8988T (cell line): ENCODE data around the gene PCDHA3.
"Not testable (repeated sequence)": the region's sequence is repeated elsewhere in the genome, so short reads cannot be mapped to it uniquely, and the experiment has no call there.

Experiments used
- DNase-seq: peaks from one replicate; pipeline ENCODE4 v3.0.0; 2011

Gene PCDHA3

DNA sequence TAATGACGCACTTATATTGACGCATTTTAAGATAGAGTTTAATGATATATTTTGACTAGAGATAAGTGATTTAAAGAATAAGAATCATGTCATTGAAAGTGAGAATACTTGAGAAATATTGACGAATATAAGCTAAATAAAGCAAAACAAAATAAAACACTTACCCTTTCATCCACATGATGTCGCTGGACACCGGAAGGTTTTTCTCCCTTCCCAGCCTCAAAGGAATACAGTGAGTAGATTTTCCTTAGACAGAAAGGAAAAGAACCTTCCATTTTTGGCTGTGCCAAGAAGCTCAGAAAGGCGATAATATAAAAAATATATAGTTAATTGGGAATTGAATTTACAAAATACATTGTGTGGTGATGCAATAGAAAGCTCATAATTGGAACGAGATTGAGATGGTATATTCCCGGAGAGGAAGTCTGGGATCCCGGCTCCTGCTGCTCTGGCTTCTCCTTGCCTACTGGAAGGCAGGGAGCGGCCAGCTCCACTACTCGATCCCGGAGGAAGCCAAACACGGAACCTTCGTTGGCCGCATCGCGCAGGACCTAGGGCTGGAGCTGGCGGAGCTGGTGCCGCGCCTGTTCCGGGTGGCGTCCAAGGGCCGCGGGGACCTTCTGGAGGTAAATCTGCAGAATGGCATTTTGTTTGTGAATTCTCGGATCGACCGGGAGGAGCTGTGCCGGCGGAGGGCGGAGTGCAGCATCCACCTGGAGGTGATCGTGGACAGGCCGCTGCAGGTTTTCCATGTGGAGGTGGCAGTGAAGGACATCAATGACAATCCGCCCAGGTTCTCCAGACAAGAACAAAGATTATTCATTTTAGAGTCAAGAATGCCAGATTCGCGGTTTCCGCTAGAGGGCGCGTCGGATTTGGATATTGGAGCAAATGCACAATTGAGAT lies 20.8 kb downstream of the PCDHA3 start, which contains the start of gene PCDHA5:
Gene PCDHA5, plus strand, starts transcription at position 239 of the 906 bp plus-strand sequence.
- DNase-seq = peak; percentile 46

DNA sequence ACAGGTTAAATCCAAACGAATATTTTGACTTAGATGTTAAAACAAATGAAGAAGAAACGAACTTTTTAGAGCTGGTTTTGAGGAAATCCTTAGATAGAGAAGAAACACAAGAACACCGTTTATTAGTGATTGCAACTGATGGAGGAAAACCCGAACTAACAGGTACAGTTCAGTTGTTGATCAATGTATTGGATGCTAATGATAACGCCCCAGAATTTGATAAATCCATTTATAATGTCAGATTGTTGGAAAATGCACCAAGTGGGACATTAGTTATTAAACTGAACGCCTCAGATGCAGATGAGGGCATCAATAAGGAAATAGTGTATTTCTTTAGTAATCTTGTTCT lies 21.4 kb downstream of the PCDHA3 start:
- no peak for DNase-seq

DNA sequence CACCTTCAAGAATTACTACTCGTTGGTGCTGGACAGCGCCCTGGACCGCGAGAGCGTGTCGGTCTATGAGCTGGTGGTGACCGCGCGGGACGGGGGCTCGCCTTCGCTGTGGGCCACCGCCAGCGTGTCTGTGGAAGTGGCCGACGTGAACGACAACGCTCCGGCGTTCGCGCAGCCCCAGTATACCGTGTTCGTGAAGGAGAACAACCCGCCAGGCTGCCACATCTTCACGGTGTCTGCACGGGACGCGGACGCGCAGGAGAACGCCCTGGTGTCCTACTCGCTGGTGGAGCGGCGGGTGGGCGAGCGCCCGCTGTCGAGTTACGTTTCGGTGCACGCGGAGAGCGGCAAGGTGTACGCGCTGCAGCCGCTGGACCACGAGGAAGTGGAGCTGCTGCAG lies 22.1 kb downstream of the PCDHA3 start:
- not testable (repeated sequence) for DNase-seq

DNA sequence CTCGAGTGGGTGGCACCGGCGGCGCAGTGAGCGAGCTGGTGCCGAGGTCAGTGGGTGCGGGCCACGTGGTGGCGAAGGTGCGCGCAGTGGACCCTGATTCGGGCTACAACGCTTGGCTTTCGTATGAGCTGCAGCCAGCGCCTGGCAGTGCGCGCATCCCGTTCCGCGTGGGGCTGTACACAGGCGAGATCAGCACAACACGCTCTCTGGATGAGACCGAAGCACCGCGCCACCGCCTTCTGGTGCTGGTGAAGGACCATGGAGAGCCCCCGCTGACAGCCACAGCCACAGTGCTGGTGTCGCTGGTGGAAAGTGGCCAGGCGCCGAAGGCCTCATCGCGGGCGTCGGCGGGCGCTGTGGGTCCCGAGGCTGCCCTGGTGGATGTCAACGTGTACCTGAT lies 22.6 kb downstream of the PCDHA3 start:
- DNase-seq = no peak

DNA sequence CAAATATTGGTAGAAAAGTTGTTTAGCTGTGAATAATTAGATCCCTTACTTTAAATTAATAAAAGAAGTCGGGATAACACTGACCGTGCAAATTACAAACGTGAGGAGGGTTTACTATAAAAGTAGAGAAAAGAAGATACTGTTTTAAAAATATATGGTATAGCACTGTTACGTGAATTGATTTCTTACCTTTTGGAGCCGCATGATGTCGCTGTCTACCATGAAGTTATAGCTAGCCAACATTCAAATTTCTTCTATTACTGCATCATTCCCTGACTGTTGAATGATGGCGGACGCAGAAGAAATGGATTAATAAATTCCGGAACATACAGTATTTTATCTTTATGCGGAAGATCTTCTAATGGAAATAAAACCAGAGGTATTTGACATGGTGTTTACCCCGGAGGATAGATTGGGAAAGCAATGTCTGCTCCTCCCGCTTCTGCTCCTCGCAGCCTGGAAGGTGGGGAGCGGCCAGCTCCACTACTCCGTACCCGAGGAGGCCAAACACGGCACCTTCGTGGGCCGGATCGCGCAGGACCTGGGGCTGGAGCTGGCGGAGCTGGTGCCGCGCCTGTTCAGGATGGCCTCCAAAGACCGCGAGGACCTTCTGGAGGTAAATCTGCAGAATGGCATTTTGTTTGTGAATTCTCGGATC lies 27.0 kb downstream of the PCDHA3 start, which contains the start of gene PCDHA6:
Gene PCDHA6, plus strand, starts transcription at position 257 of the 658 bp plus-strand sequence. Its CDS starts 132 bp downstream, at position 389.
- DNase-seq = no peak

DNA sequence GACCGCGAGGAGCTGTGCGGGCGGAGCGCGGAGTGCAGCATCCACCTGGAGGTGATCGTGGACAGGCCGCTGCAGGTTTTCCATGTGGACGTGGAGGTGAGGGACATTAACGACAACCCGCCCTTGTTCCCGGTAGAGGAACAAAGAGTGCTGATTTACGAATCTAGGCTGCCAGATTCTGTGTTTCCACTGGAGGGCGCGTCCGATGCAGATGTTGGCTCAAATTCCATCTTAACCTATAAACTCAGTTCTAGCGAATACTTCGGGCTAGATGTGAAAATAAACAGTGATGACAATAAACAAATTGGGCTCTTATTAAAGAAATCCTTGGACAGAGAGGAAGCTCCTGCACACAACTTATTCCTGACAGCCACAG lies 27.5 kb downstream of the PCDHA3 start:
- DNase-seq = no peak

DNA sequence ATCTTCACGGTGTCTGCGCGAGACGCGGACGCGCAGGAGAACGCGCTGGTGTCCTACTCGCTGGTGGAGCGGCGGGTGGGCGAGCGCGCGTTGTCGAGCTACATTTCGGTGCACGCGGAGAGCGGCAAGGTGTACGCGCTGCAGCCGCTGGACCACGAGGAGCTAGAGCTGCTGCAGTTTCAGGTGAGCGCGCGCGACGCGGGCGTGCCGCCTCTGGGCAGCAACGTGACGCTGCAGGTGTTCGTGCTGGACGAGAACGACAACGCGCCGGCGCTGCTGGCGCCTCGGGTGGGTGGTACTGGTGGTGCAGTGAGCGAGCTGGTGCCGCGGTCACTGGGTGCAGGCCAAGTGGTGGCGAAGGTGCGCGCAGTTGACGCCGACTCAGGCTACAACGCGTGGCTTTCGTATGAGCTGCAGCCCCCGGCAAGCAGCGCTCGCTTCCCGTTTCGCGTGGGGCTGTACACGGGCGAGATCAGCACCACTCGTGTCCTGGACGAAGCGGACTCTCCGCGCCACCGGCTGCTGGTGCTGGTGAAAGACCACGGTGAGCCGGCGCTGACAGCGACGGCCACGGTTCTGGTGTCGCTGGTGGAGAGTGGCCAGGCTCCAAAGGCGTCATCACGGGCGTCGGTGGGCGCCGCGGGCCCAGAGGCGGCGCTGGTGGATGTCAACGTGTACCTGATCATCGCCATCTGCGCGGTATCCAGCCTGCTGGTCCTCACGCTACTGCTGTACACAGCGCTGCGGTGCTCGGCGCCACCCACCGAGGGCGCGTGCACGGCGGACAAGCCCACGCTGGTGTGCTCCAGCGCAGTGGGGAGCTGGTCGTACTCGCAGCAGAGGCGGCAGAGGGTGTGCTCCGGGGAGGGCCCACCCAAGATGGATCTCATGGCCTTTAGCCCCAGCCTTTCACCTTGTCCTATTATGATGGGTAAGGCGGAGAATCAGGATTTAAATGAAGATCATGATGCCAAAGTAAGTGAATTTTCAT lies 28.9 kb downstream of the PCDHA3 start:
- DNase-seq = not testable (repeated sequence)

DNA sequence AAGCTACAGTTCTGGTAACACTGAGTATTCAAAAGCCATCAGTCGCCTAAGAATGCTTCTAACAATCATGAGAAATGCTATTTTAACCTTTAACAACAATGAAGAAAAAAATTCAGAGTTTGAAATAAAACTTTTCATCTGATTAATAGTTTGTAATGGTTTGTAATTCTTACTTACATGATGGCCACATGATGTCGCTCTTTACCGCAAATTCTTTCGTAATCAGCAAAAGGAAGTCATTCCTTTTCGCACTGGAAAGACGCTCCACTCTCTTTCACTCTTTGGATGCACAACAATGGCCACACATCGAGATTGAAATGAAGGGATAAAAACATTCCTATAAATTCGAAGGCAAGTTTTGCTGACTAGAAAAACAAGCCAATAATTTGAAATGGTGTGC lies 33.1 kb downstream of the PCDHA3 start, which contains the start of gene PCDHA7:
Gene PCDHA7, plus strand, starts transcription at position 277 of the 400 bp plus-strand sequence. Its CDS starts 115 bp downstream, at position 392.
- DNase-seq = no peak

DNA sequence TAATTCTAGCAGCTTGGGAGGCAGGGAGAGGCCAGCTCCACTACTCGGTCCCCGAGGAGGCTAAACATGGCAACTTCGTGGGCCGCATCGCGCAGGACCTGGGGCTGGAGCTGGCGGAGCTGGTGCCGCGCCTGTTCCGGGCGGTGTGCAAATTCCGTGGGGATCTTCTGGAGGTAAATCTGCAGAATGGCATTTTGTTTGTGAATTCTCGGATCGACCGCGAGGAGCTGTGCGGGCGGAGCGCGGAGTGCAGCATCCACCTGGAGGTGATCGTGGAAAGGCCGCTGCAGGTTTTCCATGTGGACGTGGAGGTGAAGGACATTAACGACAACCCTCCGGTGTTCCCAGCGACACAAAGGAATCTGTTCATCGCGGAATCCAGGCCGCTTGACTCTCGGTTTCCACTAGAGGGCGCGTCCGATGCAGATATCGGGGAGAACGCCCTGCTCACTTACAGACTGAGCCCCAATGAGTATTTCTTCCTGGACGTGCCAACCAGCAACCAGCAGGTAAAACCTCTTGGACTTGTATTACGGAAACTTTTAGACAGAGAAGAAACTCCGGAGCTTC lies 33.7 kb downstream of the PCDHA3 start:
- not testable (repeated sequence) for DNase-seq

DNA sequence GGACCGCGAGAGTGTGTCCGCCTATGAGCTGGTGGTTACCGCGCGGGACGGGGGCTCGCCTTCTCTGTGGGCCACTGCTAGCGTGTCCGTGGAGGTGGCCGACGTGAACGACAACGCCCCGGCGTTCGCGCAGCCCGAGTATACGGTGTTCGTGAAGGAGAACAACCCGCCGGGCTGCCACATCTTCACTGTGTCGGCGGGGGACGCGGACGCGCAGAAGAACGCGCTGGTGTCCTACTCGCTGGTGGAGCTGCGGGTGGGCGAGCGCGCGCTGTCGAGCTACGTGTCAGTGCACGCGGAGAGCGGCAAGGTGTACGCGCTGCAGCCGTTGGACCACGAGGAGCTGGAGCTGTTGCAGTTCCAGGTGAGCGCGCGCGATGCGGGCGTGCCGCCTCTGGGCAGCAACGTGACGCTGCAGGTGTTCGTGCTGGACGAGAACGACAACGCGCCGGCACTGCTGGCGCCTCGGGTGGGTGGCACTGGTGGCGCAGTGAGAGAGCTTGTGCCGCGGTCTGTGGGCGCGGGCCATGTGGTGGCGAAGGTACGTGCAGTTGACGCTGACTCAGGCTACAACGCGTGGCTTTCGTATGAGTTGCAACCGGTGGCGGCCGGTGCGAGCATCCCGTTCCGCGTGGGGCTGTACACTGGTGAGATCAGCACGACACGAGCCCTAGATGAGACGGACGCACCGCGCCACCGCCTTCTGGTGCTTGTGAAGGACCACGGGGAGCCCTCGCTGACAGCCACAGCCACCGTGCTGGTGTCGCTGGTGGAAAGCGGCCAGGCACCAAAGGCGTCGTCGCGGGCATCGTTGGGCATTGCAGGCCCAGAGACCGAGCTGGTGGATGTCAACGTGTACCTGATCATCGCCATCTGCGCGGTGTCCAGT lies 35.0 kb downstream of the PCDHA3 start:
- no peak for DNase-seq

DNA sequence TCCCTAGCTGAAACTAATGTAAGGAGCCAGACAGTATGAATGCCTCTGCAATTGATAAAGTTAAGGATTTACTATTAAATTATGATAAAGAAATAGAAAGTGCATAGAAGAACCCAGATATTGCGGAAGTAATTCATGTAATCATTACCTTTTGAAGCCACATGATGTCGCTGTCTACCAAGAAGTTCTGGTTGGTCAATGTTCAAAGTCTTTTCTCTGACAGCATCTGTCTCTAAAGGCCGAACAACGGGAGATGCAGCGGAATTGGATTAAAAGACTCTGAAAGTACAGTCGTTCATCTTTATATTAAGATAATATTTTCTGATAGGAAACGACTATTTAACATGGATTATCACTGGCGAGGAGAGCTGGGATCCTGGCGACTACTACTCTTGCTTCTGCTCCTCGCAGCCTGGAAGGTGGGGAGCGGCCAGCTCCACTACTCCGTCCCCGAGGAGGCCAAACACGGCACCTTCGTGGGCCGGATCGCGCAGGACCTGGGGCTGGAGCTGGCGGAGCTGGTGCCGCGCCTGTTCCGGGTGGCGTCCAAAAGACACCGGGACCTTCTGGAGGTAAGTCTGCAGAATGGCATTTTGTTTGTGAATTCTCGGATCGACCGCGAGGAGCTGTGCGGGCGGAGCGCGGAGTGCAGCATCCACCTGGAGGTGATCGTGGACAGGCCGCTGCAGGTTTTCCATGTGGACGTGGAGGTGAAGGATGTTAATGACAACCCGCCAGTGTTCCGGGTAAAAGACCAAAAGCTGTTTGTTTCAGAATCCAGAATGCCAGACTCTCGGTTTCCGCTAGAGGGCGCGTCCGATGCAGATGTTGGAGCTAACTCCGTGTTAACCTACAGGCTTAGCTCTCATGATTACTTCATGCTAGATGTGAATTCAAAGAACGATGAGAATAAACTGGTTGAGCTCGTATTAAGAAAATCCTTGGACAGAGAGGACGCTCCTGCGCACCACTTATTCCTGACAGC lies 40.4 kb downstream of the PCDHA3 start, which contains the start of gene PCDHA8:
Gene PCDHA8, plus strand, starts transcription at position 210 of the 985 bp plus-strand sequence. Its CDS starts 135 bp downstream, at position 345.
- DNase-seq = peak; percentile 62

DNA sequence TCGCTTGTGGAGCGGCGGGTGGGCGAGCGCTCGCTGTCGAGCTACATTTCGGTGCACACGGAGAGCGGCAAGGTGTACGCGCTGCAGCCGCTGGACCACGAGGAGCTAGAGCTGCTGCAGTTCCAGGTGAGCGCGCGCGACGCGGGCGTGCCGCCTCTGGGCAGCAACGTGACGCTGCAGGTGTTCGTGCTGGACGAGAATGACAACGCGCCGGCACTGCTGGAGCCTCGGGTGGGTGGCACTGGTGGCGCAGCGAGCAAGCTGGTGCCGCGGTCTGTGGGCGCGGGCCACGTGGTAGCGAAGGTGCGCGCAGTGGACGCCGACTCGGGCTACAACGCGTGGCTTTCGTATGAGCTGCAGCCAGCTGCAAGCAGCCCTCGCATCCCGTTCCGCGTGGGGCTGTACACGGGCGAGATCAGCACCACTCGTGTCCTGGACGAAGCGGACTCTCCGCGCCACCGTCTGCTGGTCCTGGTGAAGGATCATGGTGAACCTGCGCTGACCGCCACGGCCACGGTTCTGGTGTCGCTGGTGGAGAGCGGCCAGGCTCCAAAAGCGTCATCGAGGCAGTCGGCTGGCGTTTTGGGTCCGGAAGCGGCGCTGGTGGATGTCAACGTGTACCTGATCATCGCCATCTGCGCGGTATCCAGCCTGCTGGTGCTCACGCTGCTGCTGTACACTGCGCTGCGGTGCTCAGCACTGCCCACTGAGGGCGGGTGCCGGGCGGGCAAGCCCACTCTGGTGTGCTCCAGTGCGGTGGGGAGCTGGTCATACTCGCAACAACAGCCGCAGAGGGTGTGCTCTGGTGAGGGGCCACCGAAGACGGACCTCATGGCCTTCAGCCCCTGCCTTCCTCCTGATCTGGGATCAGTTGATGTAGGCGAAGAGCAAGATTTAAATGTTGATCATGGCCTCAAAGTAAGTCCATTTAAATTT lies 42.2 kb downstream of the PCDHA3 start:
- no peak for DNase-seq

DNA sequence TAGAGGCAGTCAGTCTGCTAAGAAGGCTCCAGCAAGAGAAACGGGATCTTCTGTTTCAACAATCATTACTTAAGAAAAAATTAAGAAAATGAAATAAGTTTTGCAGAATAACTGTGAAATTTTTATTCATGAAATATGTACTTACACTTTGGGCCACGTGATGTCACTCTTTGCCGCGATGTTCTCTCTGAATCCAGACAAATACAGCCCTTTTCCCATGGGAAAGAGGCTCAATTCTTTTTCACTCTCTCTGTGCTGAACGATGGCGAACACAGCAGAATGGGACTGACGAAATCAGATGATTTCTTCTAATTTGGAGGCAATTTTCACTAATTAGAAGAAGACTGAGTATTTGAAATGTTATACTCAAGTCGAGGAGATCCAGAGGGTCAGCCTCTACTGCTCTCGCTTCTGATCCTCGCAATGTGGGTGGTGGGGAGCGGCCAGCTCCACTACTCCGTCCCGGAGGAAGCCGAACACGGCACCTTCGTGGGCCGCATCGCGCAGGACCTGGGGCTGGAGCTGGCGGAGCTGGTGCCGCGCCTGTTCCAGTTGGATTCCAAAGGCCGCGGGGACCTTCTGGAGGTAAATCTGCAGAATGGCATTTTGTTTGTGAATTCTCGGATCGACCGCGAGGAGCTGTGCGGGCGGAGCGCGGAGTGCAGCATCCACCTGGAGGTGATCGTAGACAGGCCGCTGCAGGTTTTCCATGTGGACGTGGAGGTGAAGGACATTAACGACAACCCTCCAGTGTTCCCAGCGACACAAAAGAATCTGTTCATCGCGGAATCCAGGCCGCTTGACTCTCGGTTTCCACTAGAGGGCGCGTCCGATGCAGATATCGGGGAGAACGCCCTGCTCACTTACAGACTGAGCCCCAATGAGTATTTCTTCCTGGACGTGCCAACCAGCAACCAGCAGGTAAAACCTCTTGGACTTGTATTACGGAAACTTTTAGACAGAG lies 47.6 kb downstream of the PCDHA3 start, which contains the start of gene PCDHA9:
Gene PCDHA9, plus strand, starts transcription at position 244 of the 964 bp plus-strand sequence. Its CDS starts 114 bp downstream, at position 358.
- not testable (repeated sequence) for DNase-seq

DNA sequence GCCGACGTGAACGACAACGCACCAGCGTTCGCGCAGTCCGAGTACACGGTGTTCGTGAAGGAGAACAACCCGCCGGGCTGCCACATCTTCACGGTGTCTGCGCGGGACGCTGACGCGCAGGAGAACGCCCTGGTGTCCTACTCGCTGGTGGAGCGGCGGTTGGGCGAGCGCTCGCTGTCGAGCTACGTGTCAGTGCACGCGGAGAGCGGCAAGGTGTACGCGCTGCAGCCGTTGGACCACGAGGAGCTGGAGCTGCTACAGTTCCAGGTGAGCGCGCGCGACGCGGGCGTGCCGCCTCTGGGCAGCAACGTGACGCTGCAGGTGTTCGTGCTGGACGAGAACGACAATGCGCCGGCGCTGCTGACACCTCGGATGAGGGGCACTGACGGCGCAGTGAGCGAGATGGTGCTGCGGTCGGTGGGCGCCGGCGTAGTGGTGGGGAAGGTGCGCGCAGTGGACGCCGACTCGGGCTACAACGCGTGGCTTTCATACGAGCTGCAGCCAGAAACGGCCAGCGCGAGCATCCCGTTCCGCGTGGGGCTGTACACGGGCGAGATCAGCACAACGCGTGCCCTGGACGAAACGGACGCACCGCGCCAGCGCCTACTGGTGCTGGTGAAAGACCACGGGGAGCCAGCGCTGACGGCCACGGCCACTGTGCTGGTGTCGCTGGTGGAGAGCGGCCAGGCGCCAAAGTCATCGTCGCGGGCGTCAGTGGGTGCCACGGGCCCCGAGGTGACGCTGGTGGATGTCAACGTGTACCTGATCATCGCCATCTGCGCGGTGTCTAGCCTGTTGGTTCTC lies 49.2 kb downstream of the PCDHA3 start:
- DNase-seq = not testable (repeated sequence)
